ENCODE measurements around the gene RAD50.

GRCh38 chr5:132690156-132690555 lies 133.4 kb downstream of the RAD50 start:
- TF ChIP-seq CTCF (conservative IDR thresholded peaks at IDR 0.05 in 1 of 2, IDR thresholded peaks at IDR 0.05 in 1 of 2; ENCODE audit: extremely low read depth in 1 of 2, insufficient read depth in 1 of 2, low read depth in 1 of 2, low read length in 2 of 2) (no peak), EZH2 (IDR thresholded peaks at IDR 0.05; ENCODE audit: borderline replicate concordance, low read length) (no peak)

Data from mammary epithelial cell (primary cell).